Neural cell (in vitro differentiated cells): Measurements from ENCODE around the gene SRP14. TPM values are rescaled to one million over a fixed set of nuclear protein-coding genes. Genes with fewer than 3 reads are reported as not detected.
"Not testable (repeated sequence)": the region's sequence is repeated elsewhere in the genome, so short reads cannot be mapped to it uniquely, and the experiment has no call there.

ENCODE experiments used
- H2AFZ ChIP-seq: fragments of 200-600, 300-800 bp; sonication (generic), shearing (Covaris generic); 2 replicates; pipeline ENCODE4 v1.6.0; 2014; ENCODE audit warnings: low read depth, mild to moderate bottlenecking, antibody characterized with exemption, low read length, moderate library complexity
- H3F3A ChIP-seq: fragments of 200-600 bp; shearing (Covaris generic); 2 replicates; pipeline ENCODE4 v1.6.1; 2016; ENCODE audit warnings: mild to moderate bottlenecking, moderate library complexity, mixed read lengths, antibody characterized with exemption, low read length; ENCODE audit not compliant: insufficient read depth, poor library complexity, severe bottlenecking
- H3K27ac ChIP-seq: fragments of 200-600, 300-800 bp; sonication (generic), shearing (Covaris generic); 2 replicates; pipeline ENCODE4 v1.5.1; 2014; ENCODE audit warnings: mild to moderate bottlenecking, low read length, moderate library complexity
- H3K27me3 ChIP-seq: fragments of 300-800, 200-600 bp; sonication (generic), shearing (Covaris generic); 2 replicates; pipeline ENCODE4 v1.6.0; 2014; ENCODE audit warnings: mild to moderate bottlenecking, low read depth, low read length, moderate library complexity; ENCODE audit not compliant: insufficient read depth
- H3K36me3 ChIP-seq: fragments of 300-800, 200-600 bp; sonication (generic), shearing (Covaris generic); 2 replicates; pipeline ENCODE4 v1.5.1; 2014; ENCODE audit warnings: mild to moderate bottlenecking, antibody characterized with exemption, low read length, moderate library complexity; ENCODE audit not compliant: insufficient read depth
- H3K4me2 ChIP-seq: fragments of 300-800, 200-600 bp; sonication (generic), shearing (Covaris generic); 2 replicates; pipeline ENCODE4 v1.6.0; 2014; ENCODE audit warnings: mild to moderate bottlenecking, low read length
- H3K4me3 ChIP-seq: fragments of 300-800, 200-600 bp; sonication (generic), shearing (Covaris generic); 2 replicates; pipeline ENCODE4 v1.5.1; 2014; ENCODE audit warnings: mild to moderate bottlenecking, low read length, moderate library complexity
- H3K79me2 ChIP-seq: fragments of 200-600 bp; shearing (Covaris generic); replicated peaks from 2 replicates; pipeline ENCODE4 v1.6.0; 2014; ENCODE audit warnings: mild to moderate bottlenecking, low read length, moderate library complexity; ENCODE audit not compliant: insufficient read depth
- H3K9ac ChIP-seq: fragments of 300-800, 200-600 bp; sonication (generic), shearing (Covaris generic); 2 replicates; pipeline ENCODE4 v1.6.1; 2016; ENCODE audit warnings: mild to moderate bottlenecking, low read length, mixed read lengths
- H3K9me2 ChIP-seq: fragments of 200-600 bp; shearing (Covaris generic); 2 replicates; pipeline ENCODE4 v1.6.1; 2016; ENCODE audit warnings: mild to moderate bottlenecking, low read length, mixed read lengths; ENCODE audit not compliant: insufficient read depth
- H3K9me3 ChIP-seq: fragments of 200-600, 300-800 bp; sonication (generic), shearing (Covaris generic); 2 replicates; pipeline ENCODE4 v1.6.1; 2016; ENCODE audit warnings: mild to moderate bottlenecking, mixed run types, low read length, moderate library complexity, mixed read lengths
- H4K20me1 ChIP-seq: fragments of 200-600 bp; shearing (Covaris generic); 2 replicates; pipeline ENCODE4 v1.6.1; 2016; ENCODE audit warnings: mild to moderate bottlenecking, mixed run types; ENCODE audit not compliant: insufficient read depth
- CTCF ChIP-seq: fragments of 450-650 bp; IDR thresholded peaks from 2 replicates; pipeline ENCODE4 v1.5.1; 2014; ENCODE audit warnings: antibody characterized with exemption, mild to moderate bottlenecking, moderate library complexity; ENCODE audit not compliant: poor library complexity, severe bottlenecking
- EP300 ChIP-seq: fragments of 450-650 bp; conservative IDR thresholded peaks from 2 replicates; pipeline ENCODE4 v1.6.1; 2014; ENCODE audit warnings: antibody characterized with exemption, mild to moderate bottlenecking, moderate library complexity; ENCODE audit not compliant: poor library complexity, severe bottlenecking
- EZH2 ChIP-seq: fragments of 200-600, 300-800 bp; shearing (Covaris generic), sonication (generic); IDR thresholded peaks from 2 replicates; pipeline ENCODE4 v1.6.1; 2014; ENCODE audit warnings: antibody characterized with exemption, low read length, borderline replicate concordance, mild to moderate bottlenecking; ENCODE audit not compliant: insufficient read depth, poor library complexity, severe bottlenecking
- MXI1 ChIP-seq: fragments of 450-650 bp; conservative IDR thresholded peaks from 2 replicates; pipeline ENCODE4 v1.6.1; 2014; ENCODE audit warnings: antibody characterized with exemption, mild to moderate bottlenecking; ENCODE audit not compliant: poor library complexity, severe bottlenecking
- POLR2AphosphoS5 ChIP-seq: IDR thresholded peaks from 2 replicates; pipeline ENCODE4 v1.6.1; 2012
- RAD21 ChIP-seq: fragments of 450-650 bp; conservative IDR thresholded peaks from 2 replicates; pipeline ENCODE4 v1.6.1; 2014; ENCODE audit warnings: antibody characterized with exemption, mild to moderate bottlenecking, moderate library complexity
- REST ChIP-seq: IDR thresholded peaks from 2 replicates; pipeline ENCODE4 v1.6.1; 2012; ENCODE audit warnings: borderline replicate concordance
- SMC3 ChIP-seq: fragments of 450-650 bp; conservative IDR thresholded peaks from 2 replicates; pipeline ENCODE4 v1.6.1; 2014; ENCODE audit warnings: antibody characterized with exemption, mild to moderate bottlenecking, moderate library complexity; ENCODE audit not compliant: poor library complexity
- TAF1 ChIP-seq: IDR thresholded peaks from 2 replicates; pipeline ENCODE4 v1.6.1; 2012; ENCODE audit warnings: low read depth
- polyA plus RNA-seq: library from polyadenylated mRNA; depleted of rRNA; stranded (reverse); fragments of >200 nt; gene quantifications from 2 replicates; pipeline ENCODE4 v1.2.3, GENCODE V29; 2014

Gene SRP14
- polyA plus RNA-seq, 1 donor from 2014 or later, result 490 TPM

GRCh38 chr15:40075298-40076044, 36.5 kb upstream of the SRP14 start:
- Histone ChIP-seq H3K9me2 (no peaks in the 10 kb centered on the region), H3K9ac (no peak overlapping the region), H3K79me2 (no peaks in the 10 kb centered on the region), H3K9me3 (no peaks in the 10 kb centered on the region), H3K36me3 (no peaks in the 10 kb centered on the region), H3K27ac (no peak overlapping the region), H4K20me1 (no peaks in the 10 kb centered on the region), H2AFZ (no peak overlapping the region), H3K4me2 (no peak overlapping the region), H3K4me3 (no peak overlapping the region), H3K27me3 (no peaks in the 10 kb centered on the region), H3F3A (no peaks in the 10 kb centered on the region)
- no peak for TF ChIP-seq REST
- TF ChIP-seq EZH2, result no peak
- TF ChIP-seq TAF1, result no peak
- TF ChIP-seq POLR2AphosphoS5, result no peak
- no peak for TF ChIP-seq SMC3
- no peak for TF ChIP-seq CTCF
- no peak for TF ChIP-seq EP300
- TF ChIP-seq MXI1, result no peak
- TF ChIP-seq RAD21, result no peak

GRCh38 chr15:40074656-40075055, 35.7 kb upstream of the SRP14 start:
- not testable (repeated sequence) for H3K9ac ChIP-seq, H3K27ac ChIP-seq, H3F3A ChIP-seq, H3K4me3 ChIP-seq, H3K9me2 ChIP-seq, H3K4me2 ChIP-seq, H4K20me1 ChIP-seq, H2AFZ ChIP-seq, H3K36me3 ChIP-seq, H3K79me2 ChIP-seq, H3K27me3 ChIP-seq, H3K9me3 ChIP-seq

GRCh38 chr15:40073716-40074490, 34.9 kb upstream of the SRP14 start:
- not testable (repeated sequence) for H3K9ac ChIP-seq, H3K4me3 ChIP-seq, H3K4me2 ChIP-seq, H4K20me1 ChIP-seq, H3K27ac ChIP-seq, H3K79me2 ChIP-seq, H3K9me2 ChIP-seq, H3K27me3 ChIP-seq, H2AFZ ChIP-seq, H3F3A ChIP-seq, H3K36me3 ChIP-seq, H3K9me3 ChIP-seq
